CD4-positive, alpha-beta T cell treated with Interleukin-15 for 1 hour (primary cell): ENCODE results near the gene DAGLA.

ENCODE experiments used
- DNase-seq: peaks from one replicate; pipeline ENCODE4 v3.0.0-alpha.2; 2020

DAGLA gene

GRCh38 chr11:61768376-61769076, 88.3 kb downstream of the DAGLA start:
- DNase-seq, result no peak

GRCh38 chr11:61769169-61769920, 89.2 kb downstream of the DAGLA start:
- DNase-seq, result no peak

GRCh38 chr11:61769946-61770683, 89.9 kb downstream of the DAGLA start:
- DNase-seq, result no peak

- no peak for DNase-seq
Measured at GRCh38 chr11:61771195-61771894, 91.2 kb downstream of the DAGLA start.

GRCh38 chr11:61771985-61772455, 91.8 kb downstream of the DAGLA start:
- DNase-seq, result no peak

GRCh38 chr11:61773356-61773755, 93.2 kb downstream of the DAGLA start:
- no peak for DNase-seq

- DNase-seq, result no peak
Measured at GRCh38 chr11:61773809-61774208, 93.6 kb downstream of the DAGLA start.

- no peak for DNase-seq
Measured at GRCh38 chr11:61774411-61774810, 94.2 kb downstream of the DAGLA start.

- DNase-seq, result no peak
Measured at GRCh38 chr11:61775106-61775505, 94.9 kb downstream of the DAGLA start.

GRCh38 chr11:61775606-61776554, 95.7 kb downstream of the DAGLA start:
- no peak for DNase-seq

GRCh38 chr11:61776561-61777075, 96.4 kb downstream of the DAGLA start:
- peak; percentile 33 for DNase-seq

GRCh38 chr11:61777234-61778090, 97.3 kb downstream of the DAGLA start:
- DNase-seq, result peak; percentile 63

- DNase-seq, result no peak
Measured at GRCh38 chr11:61778357-61778886, 98.2 kb downstream of the DAGLA start.

- no peak for DNase-seq
Measured at GRCh38 chr11:61778920-61779650, 98.9 kb downstream of the DAGLA start.

GRCh38 chr11:61779666-61780525, 99.7 kb downstream of the DAGLA start:
- no peak for DNase-seq

GRCh38 chr11:61780581-61781162, 100.5 kb downstream of the DAGLA start:
- no peak for DNase-seq

- no peak for DNase-seq
Measured at GRCh38 chr11:61781585-61781984, 101.4 kb downstream of the DAGLA start.

- DNase-seq, result no peak
Measured at GRCh38 chr11:61782299-61782698, 102.1 kb downstream of the DAGLA start.
